Spinal cord (tissue), 10 donors: ENCODE results near the gene STPG3. TPM values are rescaled to one million over a fixed set of nuclear protein-coding genes. Genes with fewer than 3 reads are reported as not detected.

ENCODE experiments used
- DNase-seq, 6 donors: peaks; one replicate each; pipeline versions ENCODE4 v3.0.0 to v3.0.0-alpha.2; 2013 to 2015; ENCODE audit warnings: low spot score in 6 of 6, low read depth in 4 of 6
- H3K27ac ChIP-seq: one replicate; pipeline ENCODE4 v1.5.1; 2013; ENCODE audit warnings: low read depth, low read length, control low read depth
- H3K27me3 ChIP-seq: one replicate; pipeline ENCODE4 v1.6.1; 2013; ENCODE audit warnings: low read length; ENCODE audit not compliant: control insufficient read depth, insufficient read depth
- H3K36me3 ChIP-seq: one replicate; pipeline ENCODE4 v1.6.1; 2013; ENCODE audit warnings: low read length; ENCODE audit not compliant: control insufficient read depth, insufficient read depth
- H3K4me1 ChIP-seq: one replicate; pipeline ENCODE4 v1.6.1; 2013; ENCODE audit warnings: low read length; ENCODE audit not compliant: control insufficient read depth, insufficient read depth
- H3K4me3 ChIP-seq: one replicate; pipeline ENCODE4 v1.5.1; 2013; ENCODE audit warnings: low read depth, low read length, control low read depth
- H3K9me3 ChIP-seq: one replicate; pipeline ENCODE4 v1.6.1; 2013; ENCODE audit warnings: low read length; ENCODE audit not compliant: control insufficient read depth, insufficient read depth
- WGBS: methylation state at CpG from one replicate; pipeline ENCODE4 v1.1.5; 2013; ENCODE audit warnings: missing lambda C conversion rate; ENCODE audit not compliant: insufficient coverage; 5-methylcytosine and 5-hydroxymethylcytosine counted together
- polyA plus RNA-seq, 2 donors: library from polyadenylated mRNA; unstranded; fragments of 120-200 nt; gene quantifications; one replicate each; pipeline ENCODE4 v1.2.1, GENCODE V29; 2013; ENCODE audit not compliant: insufficient read length in 2 of 2
- total RNA-seq, 2 donors: library from RNA; depleted of rRNA in 1 of 2; stranded (reverse); fragments of 120-200 nt in 1 of 2; fragments of >200 nt in 1 of 2; gene quantifications; one replicate each; pipeline versions ENCODE4 v1.2.3 to v1.2.4, GENCODE V29; 2013 to 2014
- donor health status: healthy.

Gene STPG3
- total and polyA plus RNA-seq, 4 donors = 0.32 to 0.68 TPM; not detected in 2

- Histone ChIP-seq H3K27me3 (no peaks in the 10 kb centered on the region), H3K4me3 (peak overlapping the region; percentile 45), H3K27ac (peak overlapping the region; percentile 47), H3K9me3 (no peaks in the 10 kb centered on the region), H3K36me3 (peaks cover 23% of the 10 kb centered on the region), H3K4me1 (peaks cover 78% of the 10 kb centered on the region)
- WGBS = 0% methylated on average over 13 of the region's 25 CpGs
- DNase-seq = peak in 2 of 6 donors; percentile 66 to 79
Measured at GRCh38 chr9:137300567-137301080, 49.5 kb downstream of the STPG3 start.

DNA sequence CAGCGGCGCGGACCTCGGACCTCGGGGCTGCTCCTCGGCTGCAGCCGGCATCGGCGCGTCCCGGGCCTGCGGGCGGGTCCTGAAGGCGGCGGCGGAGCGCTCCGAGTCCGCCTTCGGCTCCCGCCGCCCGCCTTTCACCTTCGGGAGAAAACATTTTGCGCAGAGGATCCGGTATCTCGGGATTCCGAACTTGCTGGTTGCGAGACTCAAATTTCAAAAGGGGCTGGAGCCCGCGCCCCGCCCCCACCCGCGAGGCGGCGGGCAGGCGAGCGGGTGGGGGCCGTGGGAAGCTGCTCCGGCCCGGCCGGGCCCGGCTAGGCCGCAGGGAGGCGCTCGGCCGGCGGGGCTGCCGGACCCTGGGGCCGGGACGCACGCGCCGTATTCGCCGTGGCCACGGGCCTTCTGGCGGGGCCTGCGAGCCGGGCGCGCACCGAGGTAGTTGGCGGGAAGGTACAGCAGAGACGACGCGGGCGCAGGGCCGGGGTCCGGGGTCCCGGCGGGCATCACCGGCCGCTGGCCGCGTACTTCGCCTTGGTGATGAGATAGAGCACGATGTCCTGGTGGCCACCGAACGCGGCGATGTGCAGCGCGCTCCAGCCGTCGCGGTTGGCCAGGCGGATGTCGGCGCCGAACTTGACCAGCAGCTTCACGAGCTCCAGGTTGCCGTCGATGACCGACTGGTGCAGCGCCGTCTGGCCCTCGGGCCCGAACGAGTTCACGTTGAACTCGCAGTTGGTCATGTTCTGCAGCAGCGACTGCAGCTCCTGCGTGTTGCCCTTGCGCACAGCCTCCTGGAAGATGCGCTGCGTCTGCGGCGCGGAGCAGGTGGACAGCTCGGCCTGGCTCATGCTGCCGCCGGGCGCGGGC, 50.2 kb downstream of the STPG3 start:
- Histone ChIP-seq H3K9me3 (no peaks in the 10 kb centered on the region), H3K4me1 (peaks cover 81% of the 10 kb centered on the region), H3K4me3 (peak overlapping the region; percentile 45), H3K27me3 (no peaks in the 10 kb centered on the region), H3K36me3 (peaks cover 23% of the 10 kb centered on the region), H3K27ac (peak overlapping the region; percentile 47)
- under 1% methylated on average over 115 of the region's 115 CpGs for WGBS
- peak in 2 of 6 donors; percentile 73 to 74 for DNase-seq

GRCh38 chr9:137302118-137302448, 51.0 kb downstream of the STPG3 start, which contains the start of gene NRARP:
NRARP (minus strand) TSS chr9:137302271; CDS start chr9:137301928, 343 bp downstream.
- no peaks in the 10 kb centered on the region for H3K9me3 ChIP-seq
- WGBS = 0% methylated on average over 60 of the region's 60 CpGs
- H3K36me3 ChIP-seq = peaks cover 20% of the 10 kb centered on the region
- H3K27me3 ChIP-seq = no peaks in the 10 kb centered on the region
- peak in 4 of 6 donors; percentile 84 to 97 (median 92) for DNase-seq
- H3K4me3 ChIP-seq = peak within 1 kb of the TSS; percentile 45
- peak within 1 kb of the TSS; percentile 47 for H3K27ac ChIP-seq
- peaks cover 81% of the 10 kb centered on the region for H3K4me1 ChIP-seq

DNA sequence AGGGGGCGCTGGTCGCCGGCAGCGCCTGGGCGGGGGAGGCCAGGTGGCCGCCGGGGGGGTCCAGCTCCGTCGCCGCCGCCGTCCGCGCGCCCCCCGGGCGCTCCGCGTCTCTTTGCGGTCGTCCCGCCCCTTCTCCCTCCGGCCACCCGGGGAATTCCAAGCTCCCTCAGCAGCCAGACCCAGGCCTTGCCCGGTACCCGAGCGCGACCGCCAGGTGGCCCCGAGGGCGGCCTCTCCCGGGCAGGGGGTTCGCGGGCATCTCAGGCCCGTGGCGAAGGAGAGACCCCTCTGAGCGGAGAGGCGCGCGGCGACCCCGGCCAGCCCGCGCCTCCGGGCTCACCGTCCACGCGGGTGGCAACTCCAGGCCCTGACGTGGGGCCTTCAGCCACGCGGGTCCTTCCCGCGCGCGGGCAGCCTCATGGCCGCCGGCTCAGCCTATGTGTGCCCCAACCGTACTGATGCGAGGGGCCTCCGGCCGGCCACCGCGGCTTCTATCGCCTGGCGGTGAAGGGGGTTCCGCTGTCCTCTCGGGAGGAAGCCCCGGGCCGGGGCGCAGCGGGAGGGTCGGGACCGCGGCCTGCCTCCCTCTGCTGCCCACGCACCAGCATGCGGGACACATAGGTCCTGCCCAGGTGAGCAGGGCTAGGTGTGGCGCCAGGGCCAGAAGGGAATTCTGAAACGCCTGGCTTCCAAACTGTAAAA, 51.5 kb downstream of the STPG3 start:
- Histone ChIP-seq H3K9me3 (no peaks in the 10 kb centered on the region), H3K27me3 (no peaks in the 10 kb centered on the region), H3K4me1 (peaks cover 83% of the 10 kb centered on the region), H3K27ac (peak overlapping the region; percentile 3), H3K4me3 (peak overlapping the region; percentile 36), H3K36me3 (peaks cover 16% of the 10 kb centered on the region)
- 5% methylated on average over 78 of the region's 78 CpGs for WGBS
- no peak for DNase-seq

Other genes with a start within 250 kb of the STPG3 start
- gene ABCA2, start 223.0 kb upstream of the STPG3 start, total RNA-seq = 10 to 100 TPM; 46.8 to 52.0 TPM
- 100 to 1,000 TPM; 139 to 151 TPM for gene ABCA2, start 223.0 kb upstream of the STPG3 start, polyA plus RNA-seq
- under 1 TPM; 0.06 to 0.40 TPM for gene FUT7, start 219.2 kb upstream of the STPG3 start, total RNA-seq
- under 1 TPM; 0.51 to 0.52 TPM for gene FUT7, start 219.2 kb upstream of the STPG3 start, polyA plus RNA-seq
- gene NPDC1, start 205.1 kb upstream of the STPG3 start, total RNA-seq = 10 to 100 TPM; 26.7 to 82.7 TPM
- gene NPDC1, start 205.1 kb upstream of the STPG3 start, polyA plus RNA-seq = 100 to 1,000 TPM; 245 to 276 TPM
- gene ENTPD2, start 197.2 kb upstream of the STPG3 start, total RNA-seq = 1 to 10 TPM; 5.7 to 7.9 TPM
- gene ENTPD2, start 197.2 kb upstream of the STPG3 start, polyA plus RNA-seq = 10 to 100 TPM; 49.1 to 50.7 TPM
- gene SAPCD2, start 180.7 kb upstream of the STPG3 start, total RNA-seq = 10 to 100 TPM in 1 of 2 donors, 1 to 10 TPM in 1; 5.0 to 12.6 TPM
- 10 to 100 TPM; 18.4 to 19.0 TPM for gene SAPCD2, start 180.7 kb upstream of the STPG3 start, polyA plus RNA-seq
- gene UAP1L1, start 173.8 kb upstream of the STPG3 start, total RNA-seq = 1 to 10 TPM; 3.5 to 8.1 TPM
- gene UAP1L1, start 173.8 kb upstream of the STPG3 start, polyA plus RNA-seq = 1 to 10 TPM; 4.4 to 6.2 TPM
- 10 to 100 TPM; 38.3 to 61.3 TPM for gene MAN1B1, start 164.3 kb upstream of the STPG3 start, total RNA-seq
- 10 to 100 TPM; 63.3 to 81.3 TPM for gene MAN1B1, start 164.3 kb upstream of the STPG3 start, polyA plus RNA-seq
- 100 to 1,000 TPM in 1 of 2 donors, 10 to 100 TPM in 1; 29.8 to 101 TPM for gene DPP7, start 136.6 kb upstream of the STPG3 start, total RNA-seq
- gene DPP7, start 136.6 kb upstream of the STPG3 start, polyA plus RNA-seq = 100 to 1,000 TPM; 127 to 144 TPM
- gene GRIN1, start 112.1 kb upstream of the STPG3 start, total RNA-seq = 10 to 100 TPM; 16.2 to 99.0 TPM
- 100 to 1,000 TPM; 193 to 207 TPM for gene GRIN1, start 112.1 kb upstream of the STPG3 start, polyA plus RNA-seq
- gene LRRC26, start 81.2 kb upstream of the STPG3 start, total RNA-seq = under 1 TPM; 0.30 to 0.50 TPM
- gene LRRC26, start 81.2 kb upstream of the STPG3 start, polyA plus RNA-seq = 1 to 10 TPM; 1.3 to 1.9 TPM
- gene TMEM210, start 79.2 kb upstream of the STPG3 start, total RNA-seq = not detected
- under 1 TPM in 1 of 2 donors, not detected in 1; 0.42 TPM for gene TMEM210, start 79.2 kb upstream of the STPG3 start, polyA plus RNA-seq
- gene ANAPC2, start 62.7 kb upstream of the STPG3 start, total RNA-seq = 10 to 100 TPM; 18.4 to 30.1 TPM
- gene ANAPC2, start 62.7 kb upstream of the STPG3 start, polyA plus RNA-seq = 10 to 100 TPM; 58.2 to 69.8 TPM
- 10 to 100 TPM; 28.1 to 53.5 TPM for gene SSNA1, start 62.6 kb upstream of the STPG3 start, total RNA-seq
- gene SSNA1, start 62.6 kb upstream of the STPG3 start, polyA plus RNA-seq = 10 to 100 TPM; 64.1 to 66.9 TPM
- gene TPRN, start 50.5 kb upstream of the STPG3 start, total RNA-seq = 1 to 10 TPM; 6.7 to 9.2 TPM
- gene TPRN, start 50.5 kb upstream of the STPG3 start, polyA plus RNA-seq = 10 to 100 TPM; 24.9 to 30.8 TPM
- gene TMEM203, start 45.6 kb upstream of the STPG3 start, total RNA-seq = 10 to 100 TPM; 28.5 to 34.1 TPM
- 10 to 100 TPM; 48.8 to 50.7 TPM for gene TMEM203, start 45.6 kb upstream of the STPG3 start, polyA plus RNA-seq
- gene NDOR1, start 45.6 kb upstream of the STPG3 start, total RNA-seq = 1 to 10 TPM; 3.2 to 6.1 TPM
- gene NDOR1, start 45.6 kb upstream of the STPG3 start, polyA plus RNA-seq = 10 to 100 TPM; 18.5 to 23.8 TPM
- gene RNF208, start 29.0 kb upstream of the STPG3 start, total RNA-seq = 1 to 10 TPM; 2.0 to 3.0 TPM
- 10 to 100 TPM; 64.3 to 66.6 TPM for gene RNF208, start 29.0 kb upstream of the STPG3 start, polyA plus RNA-seq
- under 1 TPM; 0.69 to 0.94 TPM for gene CYSRT1, start 26.1 kb upstream of the STPG3 start, total RNA-seq
- gene CYSRT1, start 26.1 kb upstream of the STPG3 start, polyA plus RNA-seq = 1 to 10 TPM; 3.4 to 4.5 TPM
- gene RNF224, start 23.8 kb upstream of the STPG3 start, total RNA-seq = under 1 TPM in 1 of 2 donors, not detected in 1; 0.06 TPM
- 1 to 10 TPM; 1.3 to 2.2 TPM for gene RNF224, start 23.8 kb upstream of the STPG3 start, polyA plus RNA-seq
- gene SLC34A3, start 20.4 kb upstream of the STPG3 start, total RNA-seq = under 1 TPM in 1 of 2 donors, not detected in 1; 0.06 TPM
- gene SLC34A3, start 20.4 kb upstream of the STPG3 start, polyA plus RNA-seq = 1 to 10 TPM in 1 of 2 donors, under 1 TPM in 1; 0.95 to 1.6 TPM
- gene TUBB4B, start 10.0 kb upstream of the STPG3 start, total RNA-seq = 100 to 1,000 TPM; 152 to 247 TPM
- gene TUBB4B, start 10.0 kb upstream of the STPG3 start, polyA plus RNA-seq = 100 to 1,000 TPM; 436 to 441 TPM
- 10 to 100 TPM; 29.6 to 31.0 TPM for gene NELFB, start 4.0 kb downstream of the STPG3 start, total RNA-seq
- gene NELFB, start 4.0 kb downstream of the STPG3 start, polyA plus RNA-seq = 10 to 100 TPM; 79.7 to 83.7 TPM
- gene TOR4A, start 26.4 kb downstream of the STPG3 start, total RNA-seq = 1 to 10 TPM; 1.3 to 3.5 TPM
- 1 to 10 TPM; 2.1 to 2.5 TPM for gene TOR4A, start 26.4 kb downstream of the STPG3 start, polyA plus RNA-seq
- 1 to 10 TPM; 3.2 to 5.7 TPM for gene NRARP, start 51.0 kb downstream of the STPG3 start, total RNA-seq
- gene NRARP, start 51.0 kb downstream of the STPG3 start, polyA plus RNA-seq = 10 to 100 TPM; 14.0 to 15.8 TPM
- gene EXD3, start 171.9 kb downstream of the STPG3 start, total RNA-seq = 10 to 100 TPM in 1 of 2 donors, 1 to 10 TPM in 1; 9.4 to 21.7 TPM
- gene EXD3, start 171.9 kb downstream of the STPG3 start, polyA plus RNA-seq = 10 to 100 TPM; 33.5 to 43.5 TPM
- gene NOXA1, start 172.1 kb downstream of the STPG3 start, total RNA-seq = 1 to 10 TPM; 1.4 to 7.1 TPM
- gene NOXA1, start 172.1 kb downstream of the STPG3 start, polyA plus RNA-seq = 10 to 100 TPM; 14.2 to 14.6 TPM
- gene ENTPD8, start 190.1 kb downstream of the STPG3 start, total RNA-seq = under 1 TPM in 1 of 2 donors, not detected in 1; 0.39 TPM
- 1 to 10 TPM in 1 of 2 donors, under 1 TPM in 1; 0.90 to 1.1 TPM for gene ENTPD8, start 190.1 kb downstream of the STPG3 start, polyA plus RNA-seq
- 100 to 1,000 TPM in 1 of 2 donors, 10 to 100 TPM in 1; 29.7 to 103 TPM for gene NSMF, start 208.0 kb downstream of the STPG3 start, total RNA-seq
- gene NSMF, start 208.0 kb downstream of the STPG3 start, polyA plus RNA-seq = 100 to 1,000 TPM; 304 to 369 TPM